GM23338 (cell line): ENCODE results near the gene R3HDM2. TPM values are rescaled to one million over a fixed set of nuclear protein-coding genes. Genes with fewer than 3 reads are reported as not detected.

Experiments used
- ATAC-seq: fragments of 200-7000 bp; cut with Tn5 transposase; 3 replicates; pipeline ENCODE4 v1.9.1; 2020
- DNase-seq: peaks from one replicate; pipeline ENCODE4 v3.0.0-alpha.2; 2015; ENCODE audit warnings: low spot score
- H2AFZ ChIP-seq: fragments of 200-600 bp; sonication (generic); 2 replicates; pipeline ENCODE4 v1.8.0; 2016; ENCODE audit warnings: antibody characterized with exemption, mild to moderate bottlenecking, moderate library complexity
- H3F3A ChIP-seq: fragments of 200-600 bp; sonication (generic); replicated peaks from 2 replicates; pipeline ENCODE4 v1.8.0; 2017; ENCODE audit warnings: antibody characterized with exemption, mixed run types, low read depth
- H3K27ac ChIP-seq: fragments of 200-600 bp; sonication (generic); 2 replicates; pipeline ENCODE4 v1.6.1; 2016; ENCODE audit warnings: low read depth
- H3K27me3 ChIP-seq: fragments of 200-600 bp; sonication (generic); 2 replicates; pipeline ENCODE4 v1.8.0; 2016; ENCODE audit warnings: mild to moderate bottlenecking, mixed run types, moderate library complexity; ENCODE audit not compliant: insufficient read depth
- H3K36me3 ChIP-seq: fragments of 200-600 bp; sonication (generic); 2 replicates; pipeline ENCODE4 v1.8.0; 2016; ENCODE audit warnings: mild to moderate bottlenecking; ENCODE audit not compliant: insufficient read depth
- H3K4me1 ChIP-seq: fragments of 200-600 bp; sonication (generic); 2 replicates; pipeline ENCODE4 v1.8.0; 2016; ENCODE audit warnings: mild to moderate bottlenecking, moderate library complexity; ENCODE audit not compliant: insufficient read depth
- H3K4me2 ChIP-seq: fragments of 200-600 bp; sonication (generic); 2 replicates; pipeline ENCODE4 v1.7.1; 2017; ENCODE audit warnings: mixed run types
- H3K4me3 ChIP-seq: fragments of 200-600 bp; sonication (generic); 2 replicates; pipeline ENCODE4 v1.6.1; 2016; ENCODE audit warnings: mixed run types
- H3K79me2 ChIP-seq: fragments of 200-600 bp; sonication (generic); replicated peaks from 2 replicates; pipeline ENCODE4 v1.8.0; 2017; ENCODE audit warnings: mild to moderate bottlenecking; ENCODE audit not compliant: insufficient read depth
- H3K9me2 ChIP-seq: fragments of 200-600 bp; sonication (generic); 2 replicates; pipeline ENCODE4 v1.8.0; 2017; ENCODE audit not compliant: insufficient read depth
- H4K20me1 ChIP-seq: fragments of 200-600 bp; sonication (generic); replicated peaks from 2 replicates; pipeline ENCODE4 v1.8.0; 2017; ENCODE audit warnings: mild to moderate bottlenecking; ENCODE audit not compliant: insufficient read depth
- H3K27ac Mint-ChIP-seq: 2 replicates; pipeline ENCODE4 v1.8.0; 2020; ENCODE audit warnings: inconsistent platforms, mild to moderate bottlenecking, moderate library complexity, mixed read lengths
- H3K27me3 Mint-ChIP-seq: 3 replicates; pipeline ENCODE4 v1.8.0; 2022; ENCODE audit warnings: low read depth, mild to moderate bottlenecking, moderate library complexity, mixed read lengths, inconsistent platforms; ENCODE audit not compliant: insufficient read depth, poor library complexity
- H3K36me3 Mint-ChIP-seq: 3 replicates; pipeline ENCODE4 v1.8.0; 2021; ENCODE audit warnings: low read depth, mild to moderate bottlenecking, inconsistent platforms, moderate library complexity, mixed read lengths
- H3K4me1 Mint-ChIP-seq: 3 replicates; pipeline ENCODE4 v1.8.0; 2020; ENCODE audit warnings: mild to moderate bottlenecking, inconsistent platforms, mixed read lengths
- H3K4me3 Mint-ChIP-seq: 3 replicates; pipeline ENCODE4 v1.8.0; 2021; ENCODE audit warnings: moderate library complexity, mild to moderate bottlenecking, inconsistent platforms, mixed read lengths
- H3K9me3 Mint-ChIP-seq: 3 replicates; pipeline ENCODE4 v1.8.0; 2020; ENCODE audit warnings: moderate library complexity, mild to moderate bottlenecking, inconsistent platforms, mixed read lengths
- CREB1 ChIP-seq: fragments of 250-450 bp; sonication (Bioruptor Pico); IDR thresholded peaks from 2 replicates; pipeline ENCODE4 v1.5.0; 2020; ENCODE audit warnings: low read depth, mild to moderate bottlenecking, moderate library complexity
- NANOG ChIP-seq: IDR thresholded peaks from 2 replicates; pipeline ENCODE4 v1.6.1; 2016; ENCODE audit warnings: antibody characterized with exemption, borderline replicate concordance
- STAT1 ChIP-seq: IDR thresholded peaks from one replicate; pipeline ENCODE4 v1.6.1; 2016; ENCODE audit warnings: antibody characterized with exemption; ENCODE audit not compliant: unreplicated experiment
- ZNF114 ChIP-seq: fragments of 250-450 bp; sonication (Bioruptor Pico); IDR thresholded peaks from 2 replicates; pipeline ENCODE4 v1.5.0; 2020; ENCODE audit warnings: mild to moderate bottlenecking, moderate library complexity
- ZNF331 ChIP-seq: fragments of 250-450 bp; sonication (Bioruptor Pico); IDR thresholded peaks from 2 replicates; pipeline ENCODE4 v1.5.0; 2020; ENCODE audit warnings: low read depth, mild to moderate bottlenecking, moderate library complexity
- polyA plus RNA-seq: library from polyadenylated mRNA; unstranded; fragments of >200 nt; fragmentation: Nextera tagmentation; extraction: Ambion mirVana; gene quantifications from 2 replicates; pipeline ENCODE4 v1.2.1, GENCODE V29; 2016
- total RNA-seq: library from RNA; depleted of rRNA; stranded (reverse); fragments of >200 nt; shearing (Covaris generic); gene quantifications from 2 replicates; pipeline ENCODE4 v1.2.3, GENCODE V29; 2014
- TF ChIP-seq, protein P1 (sequence below), 2 experiments: fragments of 200-600 bp in 1 of 2; sonication (generic) in 1 of 2; conservative IDR thresholded peaks; 2 replicates each; pipeline versions ENCODE4 v1.5.1 to v1.6.1; 2016 to 2017; ENCODE audit warnings: antibody characterized with exemption in 2 of 2, low read depth in 2 of 2, mild to moderate bottlenecking in 2 of 2, moderate library complexity in 1 of 2
- TF ChIP-seq, protein P2 (sequence below): fragments of 250-450 bp; sonication (Bioruptor Pico); IDR thresholded peaks from 2 replicates; pipeline ENCODE4 v1.5.0; 2020; ENCODE audit warnings: mild to moderate bottlenecking, moderate library complexity
- TF ChIP-seq, protein P3 (sequence below): IDR thresholded peaks from one replicate; pipeline ENCODE4 v1.6.1; 2018; ENCODE audit warnings: antibody characterized with exemption; ENCODE audit not compliant: unreplicated experiment
- TF ChIP-seq, protein P4 (sequence below): IDR thresholded peaks from 2 replicates; pipeline ENCODE4 v1.6.1; 2016; ENCODE audit warnings: antibody characterized with exemption

Gene R3HDM2
- total and polyA plus RNA-seq, 2 experiments from 2014 or later: 9.6 to 19.6 TPM

DNA sequence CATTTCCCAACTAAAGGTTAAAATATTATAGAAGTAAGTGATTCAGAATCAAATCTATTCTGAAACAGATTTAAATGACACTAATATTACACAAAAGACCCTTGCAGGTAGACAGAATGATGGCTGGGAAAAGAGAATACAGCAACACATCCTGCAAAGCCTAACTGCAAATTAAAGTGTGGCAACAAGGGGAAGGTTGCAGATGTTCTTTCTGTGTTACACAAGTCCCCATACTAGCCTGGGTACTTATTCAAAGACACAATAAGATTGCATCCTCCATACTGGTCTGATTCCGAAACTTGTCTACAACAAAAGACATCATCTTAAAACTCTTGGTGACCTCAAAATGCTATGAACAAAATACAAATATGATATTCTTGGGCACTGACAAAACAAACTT, 50.5 kb downstream of the R3HDM2 start:
- H3K4me3 ChIP-seq: no peak overlapping the region
- no peaks in the 10 kb centered on the region for H3K4me1 ChIP-seq
- no peaks in the 10 kb centered on the region for H3K9me3 Mint-ChIP-seq
- H3F3A ChIP-seq: no peaks in the 10 kb centered on the region
- H3K79me2 ChIP-seq: no peaks in the 10 kb centered on the region
- H3K27me3 Mint-ChIP-seq: peaks cover 3% of the 10 kb centered on the region
- no peaks in the 10 kb centered on the region for H4K20me1 ChIP-seq
- ATAC-seq (no peak), DNase-seq (no peak)
- no peak overlapping the region for H3K27ac Mint-ChIP-seq
- no peak overlapping the region for H3K4me2 ChIP-seq
- no peaks in the 10 kb centered on the region for H3K27me3 ChIP-seq
- no peaks in the 10 kb centered on the region for H3K4me1 Mint-ChIP-seq
- no peaks in the 10 kb centered on the region for H3K9me2 ChIP-seq
- no peak overlapping the region for H2AFZ ChIP-seq
- H3K4me3 Mint-ChIP-seq: no peak overlapping the region
- H3K36me3 ChIP-seq: no peaks in the 10 kb centered on the region
- TF ChIP-seq ZNF331 (CRISPR knock-in tag) (no peak), CREB1 (CRISPR knock-in tag) (no peak), ZNF114 (CRISPR knock-in tag) (no peak), NANOG (no peak), STAT1 (no peak)
- TF ChIP-seq, protein P1, sequence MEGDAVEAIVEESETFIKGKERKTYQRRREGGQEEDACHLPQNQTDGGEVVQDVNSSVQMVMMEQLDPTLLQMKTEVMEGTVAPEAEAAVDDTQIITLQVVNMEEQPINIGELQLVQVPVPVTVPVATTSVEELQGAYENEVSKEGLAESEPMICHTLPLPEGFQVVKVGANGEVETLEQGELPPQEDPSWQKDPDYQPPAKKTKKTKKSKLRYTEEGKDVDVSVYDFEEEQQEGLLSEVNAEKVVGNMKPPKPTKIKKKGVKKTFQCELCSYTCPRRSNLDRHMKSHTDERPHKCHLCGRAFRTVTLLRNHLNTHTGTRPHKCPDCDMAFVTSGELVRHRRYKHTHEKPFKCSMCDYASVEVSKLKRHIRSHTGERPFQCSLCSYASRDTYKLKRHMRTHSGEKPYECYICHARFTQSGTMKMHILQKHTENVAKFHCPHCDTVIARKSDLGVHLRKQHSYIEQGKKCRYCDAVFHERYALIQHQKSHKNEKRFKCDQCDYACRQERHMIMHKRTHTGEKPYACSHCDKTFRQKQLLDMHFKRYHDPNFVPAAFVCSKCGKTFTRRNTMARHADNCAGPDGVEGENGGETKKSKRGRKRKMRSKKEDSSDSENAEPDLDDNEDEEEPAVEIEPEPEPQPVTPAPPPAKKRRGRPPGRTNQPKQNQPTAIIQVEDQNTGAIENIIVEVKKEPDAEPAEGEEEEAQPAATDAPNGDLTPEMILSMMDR (conservative IDR thresholded peaks at IDR 0.05; ENCODE audit: low read depth in 2 of 2): no peak
- TF ChIP-seq, protein P2, sequence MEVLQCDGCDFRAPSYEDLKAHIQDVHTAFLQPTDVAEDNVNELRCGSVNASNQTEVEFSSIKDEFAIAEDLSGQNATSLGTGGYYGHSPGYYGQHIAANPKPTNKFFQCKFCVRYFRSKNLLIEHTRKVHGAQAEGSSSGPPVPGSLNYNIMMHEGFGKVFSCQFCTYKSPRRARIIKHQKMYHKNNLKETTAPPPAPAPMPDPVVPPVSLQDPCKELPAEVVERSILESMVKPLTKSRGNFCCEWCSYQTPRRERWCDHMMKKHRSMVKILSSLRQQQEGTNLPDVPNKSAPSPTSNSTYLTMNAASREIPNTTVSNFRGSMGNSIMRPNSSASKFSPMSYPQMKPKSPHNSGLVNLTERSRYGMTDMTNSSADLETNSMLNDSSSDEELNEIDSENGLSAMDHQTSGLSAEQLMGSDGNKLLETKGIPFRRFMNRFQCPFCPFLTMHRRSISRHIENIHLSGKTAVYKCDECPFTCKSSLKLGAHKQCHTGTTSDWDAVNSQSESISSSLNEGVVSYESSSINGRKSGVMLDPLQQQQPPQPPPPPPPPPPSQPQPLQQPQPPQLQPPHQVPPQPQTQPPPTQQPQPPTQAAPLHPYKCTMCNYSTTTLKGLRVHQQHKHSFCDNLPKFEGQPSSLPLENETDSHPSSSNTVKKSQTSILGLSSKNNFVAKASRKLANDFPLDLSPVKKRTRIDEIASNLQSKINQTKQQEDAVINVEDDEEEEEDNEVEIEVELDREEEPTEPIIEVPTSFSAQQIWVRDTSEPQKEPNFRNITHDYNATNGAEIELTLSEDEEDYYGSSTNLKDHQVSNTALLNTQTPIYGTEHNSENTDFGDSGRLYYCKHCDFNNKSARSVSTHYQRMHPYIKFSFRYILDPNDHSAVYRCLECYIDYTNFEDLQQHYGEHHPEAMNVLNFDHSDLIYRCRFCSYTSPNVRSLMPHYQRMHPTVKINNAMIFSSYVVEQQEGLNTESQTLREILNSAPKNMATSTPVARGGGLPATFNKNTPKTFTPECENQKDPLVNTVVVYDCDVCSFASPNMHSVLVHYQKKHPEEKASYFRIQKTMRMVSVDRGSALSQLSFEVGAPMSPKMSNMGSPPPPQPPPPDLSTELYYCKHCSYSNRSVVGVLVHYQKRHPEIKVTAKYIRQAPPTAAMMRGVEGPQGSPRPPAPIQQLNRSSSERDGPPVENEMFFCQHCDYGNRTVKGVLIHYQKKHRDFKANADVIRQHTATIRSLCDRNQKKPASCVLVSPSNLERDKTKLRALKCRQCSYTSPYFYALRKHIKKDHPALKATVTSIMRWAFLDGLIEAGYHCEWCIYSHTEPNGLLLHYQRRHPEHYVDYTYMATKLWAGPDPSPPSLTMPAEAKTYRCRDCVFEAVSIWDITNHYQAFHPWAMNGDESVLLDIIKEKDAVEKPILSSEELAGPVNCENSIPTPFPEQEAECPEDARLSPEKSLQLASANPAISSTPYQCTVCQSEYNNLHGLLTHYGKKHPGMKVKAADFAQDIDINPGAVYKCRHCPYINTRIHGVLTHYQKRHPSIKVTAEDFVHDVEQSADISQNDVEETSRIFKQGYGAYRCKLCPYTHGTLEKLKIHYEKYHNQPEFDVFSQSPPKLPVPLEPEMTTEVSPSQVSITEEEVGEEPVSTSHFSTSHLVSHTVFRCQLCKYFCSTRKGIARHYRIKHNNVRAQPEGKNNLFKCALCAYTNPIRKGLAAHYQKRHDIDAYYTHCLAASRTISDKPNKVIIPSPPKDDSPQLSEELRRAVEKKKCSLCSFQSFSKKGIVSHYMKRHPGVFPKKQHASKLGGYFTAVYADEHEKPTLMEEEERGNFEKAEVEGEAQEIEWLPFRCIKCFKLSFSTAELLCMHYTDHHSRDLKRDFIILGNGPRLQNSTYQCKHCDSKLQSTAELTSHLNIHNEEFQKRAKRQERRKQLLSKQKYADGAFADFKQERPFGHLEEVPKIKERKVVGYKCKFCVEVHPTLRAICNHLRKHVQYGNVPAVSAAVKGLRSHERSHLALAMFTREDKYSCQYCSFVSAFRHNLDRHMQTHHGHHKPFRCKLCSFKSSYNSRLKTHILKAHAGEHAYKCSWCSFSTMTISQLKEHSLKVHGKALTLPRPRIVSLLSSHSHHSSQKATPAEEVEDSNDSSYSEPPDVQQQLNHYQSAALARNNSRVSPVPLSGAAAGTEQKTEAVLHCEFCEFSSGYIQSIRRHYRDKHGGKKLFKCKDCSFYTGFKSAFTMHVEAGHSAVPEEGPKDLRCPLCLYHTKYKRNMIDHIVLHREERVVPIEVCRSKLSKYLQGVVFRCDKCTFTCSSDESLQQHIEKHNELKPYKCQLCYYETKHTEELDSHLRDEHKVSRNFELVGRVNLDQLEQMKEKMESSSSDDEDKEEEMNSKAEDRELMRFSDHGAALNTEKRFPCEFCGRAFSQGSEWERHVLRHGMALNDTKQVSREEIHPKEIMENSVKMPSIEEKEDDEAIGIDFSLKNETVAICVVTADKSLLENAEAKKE (CRISPR knock-in tag): no peak
- TF ChIP-seq, protein P3, sequence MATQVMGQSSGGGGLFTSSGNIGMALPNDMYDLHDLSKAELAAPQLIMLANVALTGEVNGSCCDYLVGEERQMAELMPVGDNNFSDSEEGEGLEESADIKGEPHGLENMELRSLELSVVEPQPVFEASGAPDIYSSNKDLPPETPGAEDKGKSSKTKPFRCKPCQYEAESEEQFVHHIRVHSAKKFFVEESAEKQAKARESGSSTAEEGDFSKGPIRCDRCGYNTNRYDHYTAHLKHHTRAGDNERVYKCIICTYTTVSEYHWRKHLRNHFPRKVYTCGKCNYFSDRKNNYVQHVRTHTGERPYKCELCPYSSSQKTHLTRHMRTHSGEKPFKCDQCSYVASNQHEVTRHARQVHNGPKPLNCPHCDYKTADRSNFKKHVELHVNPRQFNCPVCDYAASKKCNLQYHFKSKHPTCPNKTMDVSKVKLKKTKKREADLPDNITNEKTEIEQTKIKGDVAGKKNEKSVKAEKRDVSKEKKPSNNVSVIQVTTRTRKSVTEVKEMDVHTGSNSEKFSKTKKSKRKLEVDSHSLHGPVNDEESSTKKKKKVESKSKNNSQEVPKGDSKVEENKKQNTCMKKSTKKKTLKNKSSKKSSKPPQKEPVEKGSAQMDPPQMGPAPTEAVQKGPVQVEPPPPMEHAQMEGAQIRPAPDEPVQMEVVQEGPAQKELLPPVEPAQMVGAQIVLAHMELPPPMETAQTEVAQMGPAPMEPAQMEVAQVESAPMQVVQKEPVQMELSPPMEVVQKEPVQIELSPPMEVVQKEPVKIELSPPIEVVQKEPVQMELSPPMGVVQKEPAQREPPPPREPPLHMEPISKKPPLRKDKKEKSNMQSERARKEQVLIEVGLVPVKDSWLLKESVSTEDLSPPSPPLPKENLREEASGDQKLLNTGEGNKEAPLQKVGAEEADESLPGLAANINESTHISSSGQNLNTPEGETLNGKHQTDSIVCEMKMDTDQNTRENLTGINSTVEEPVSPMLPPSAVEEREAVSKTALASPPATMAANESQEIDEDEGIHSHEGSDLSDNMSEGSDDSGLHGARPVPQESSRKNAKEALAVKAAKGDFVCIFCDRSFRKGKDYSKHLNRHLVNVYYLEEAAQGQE: no peak
- TF ChIP-seq, protein P4, sequence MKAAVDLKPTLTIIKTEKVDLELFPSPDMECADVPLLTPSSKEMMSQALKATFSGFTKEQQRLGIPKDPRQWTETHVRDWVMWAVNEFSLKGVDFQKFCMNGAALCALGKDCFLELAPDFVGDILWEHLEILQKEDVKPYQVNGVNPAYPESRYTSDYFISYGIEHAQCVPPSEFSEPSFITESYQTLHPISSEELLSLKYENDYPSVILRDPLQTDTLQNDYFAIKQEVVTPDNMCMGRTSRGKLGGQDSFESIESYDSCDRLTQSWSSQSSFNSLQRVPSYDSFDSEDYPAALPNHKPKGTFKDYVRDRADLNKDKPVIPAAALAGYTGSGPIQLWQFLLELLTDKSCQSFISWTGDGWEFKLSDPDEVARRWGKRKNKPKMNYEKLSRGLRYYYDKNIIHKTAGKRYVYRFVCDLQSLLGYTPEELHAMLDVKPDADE: no peak
- no peak overlapping the region for H3K27ac ChIP-seq
- H3K36me3 Mint-ChIP-seq: no peaks in the 10 kb centered on the region
